Measurements from ENCODE around the gene PHC2. TPM values are rescaled to one million over a fixed set of nuclear protein-coding genes. Genes with fewer than 3 reads are reported as not detected.

The PHC2 gene
- total and polyA plus RNA-seq, 2 of the 13 experiments (the other 11 are each of a cell fraction or from before 2014, with no cell fraction given), result 52.5 to 84.9 TPM

- TF ChIP-seq, protein P1, sequence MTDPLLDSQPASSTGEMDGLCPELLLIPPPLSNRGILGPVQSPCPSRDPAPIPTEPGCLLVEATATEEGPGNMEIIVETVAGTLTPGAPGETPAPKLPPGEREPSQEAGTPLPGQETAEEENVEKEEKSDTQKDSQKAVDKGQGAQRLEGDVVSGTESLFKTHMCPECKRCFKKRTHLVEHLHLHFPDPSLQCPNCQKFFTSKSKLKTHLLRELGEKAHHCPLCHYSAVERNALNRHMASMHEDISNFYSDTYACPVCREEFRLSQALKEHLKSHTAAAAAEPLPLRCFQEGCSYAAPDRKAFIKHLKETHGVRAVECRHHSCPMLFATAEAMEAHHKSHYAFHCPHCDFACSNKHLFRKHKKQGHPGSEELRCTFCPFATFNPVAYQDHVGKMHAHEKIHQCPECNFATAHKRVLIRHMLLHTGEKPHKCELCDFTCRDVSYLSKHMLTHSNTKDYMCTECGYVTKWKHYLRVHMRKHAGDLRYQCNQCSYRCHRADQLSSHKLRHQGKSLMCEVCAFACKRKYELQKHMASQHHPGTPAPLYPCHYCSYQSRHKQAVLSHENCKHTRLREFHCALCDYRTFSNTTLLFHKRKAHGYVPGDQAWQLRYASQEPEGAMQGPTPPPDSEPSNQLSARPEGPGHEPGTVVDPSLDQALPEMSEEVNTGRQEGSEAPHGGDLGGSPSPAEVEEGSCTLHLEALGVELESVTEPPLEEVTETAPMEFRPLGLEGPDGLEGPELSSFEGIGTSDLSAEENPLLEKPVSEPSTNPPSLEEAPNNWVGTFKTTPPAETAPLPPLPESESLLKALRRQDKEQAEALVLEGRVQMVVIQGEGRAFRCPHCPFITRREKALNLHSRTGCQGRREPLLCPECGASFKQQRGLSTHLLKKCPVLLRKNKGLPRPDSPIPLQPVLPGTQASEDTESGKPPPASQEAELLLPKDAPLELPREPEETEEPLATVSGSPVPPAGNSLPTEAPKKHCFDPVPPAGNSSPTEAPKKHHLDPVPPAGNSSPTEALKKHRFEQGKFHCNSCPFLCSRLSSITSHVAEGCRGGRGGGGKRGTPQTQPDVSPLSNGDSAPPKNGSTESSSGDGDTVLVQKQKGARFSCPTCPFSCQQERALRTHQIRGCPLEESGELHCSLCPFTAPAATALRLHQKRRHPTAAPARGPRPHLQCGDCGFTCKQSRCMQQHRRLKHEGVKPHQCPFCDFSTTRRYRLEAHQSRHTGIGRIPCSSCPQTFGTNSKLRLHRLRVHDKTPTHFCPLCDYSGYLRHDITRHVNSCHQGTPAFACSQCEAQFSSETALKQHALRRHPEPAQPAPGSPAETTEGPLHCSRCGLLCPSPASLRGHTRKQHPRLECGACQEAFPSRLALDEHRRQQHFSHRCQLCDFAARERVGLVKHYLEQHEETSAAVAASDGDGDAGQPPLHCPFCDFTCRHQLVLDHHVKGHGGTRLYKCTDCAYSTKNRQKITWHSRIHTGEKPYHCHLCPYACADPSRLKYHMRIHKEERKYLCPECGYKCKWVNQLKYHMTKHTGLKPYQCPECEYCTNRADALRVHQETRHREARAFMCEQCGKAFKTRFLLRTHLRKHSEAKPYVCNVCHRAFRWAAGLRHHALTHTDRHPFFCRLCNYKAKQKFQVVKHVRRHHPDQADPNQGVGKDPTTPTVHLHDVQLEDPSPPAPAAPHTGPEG (CRISPR knock-in tag; IDR thresholded peaks at IDR 0.05), result no peak
- TF ChIP-seq ZFP82 (CRISPR knock-in tag; IDR thresholded peaks at IDR 0.05; ENCODE audit: borderline replicate concordance) (no peak), ZC3H4 (CRISPR knock-in tag; IDR thresholded peaks at IDR 0.05; ENCODE audit: borderline replicate concordance) (no peak), ARID2 (CRISPR knock-in tag; IDR thresholded peaks at IDR 0.05; ENCODE audit: borderline replicate concordance) (no peak), ZFP62 (CRISPR knock-in tag; IDR thresholded peaks at IDR 0.05) (no peak), ZNF652 (CRISPR knock-in tag; IDR thresholded peaks at IDR 0.05; ENCODE audit: borderline replicate concordance, low read depth) (no peak), ZNF577 (CRISPR knock-in tag; IDR thresholded peaks at IDR 0.05; ENCODE audit: borderline replicate concordance, low read depth) (no peak)
Measured at GRCh38 chr1:33393991-33394390, 36.9 kb downstream of the PHC2 start (continued).

DNA sequence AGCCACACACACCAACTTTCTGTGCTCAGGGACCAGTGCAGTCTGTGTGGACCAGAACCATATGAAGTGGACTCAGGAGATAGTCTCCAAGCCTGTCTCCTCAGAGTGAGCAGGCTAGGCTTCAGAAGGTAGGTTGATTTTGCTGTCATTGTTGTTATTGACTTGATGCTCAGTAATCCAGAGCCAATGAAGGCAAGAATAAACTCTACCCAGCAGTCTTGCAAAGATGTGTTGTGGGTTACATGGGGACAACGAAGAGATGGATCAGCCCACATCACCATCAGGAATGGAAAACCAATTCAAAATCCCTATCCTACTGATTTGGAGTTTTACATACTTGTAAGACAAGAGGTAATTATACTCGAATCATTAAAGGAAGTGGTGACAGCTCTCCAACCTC is 37.4 kb downstream of the PHC2 start:
- peaks cover 5% of the 10 kb centered on the region; the same call in 1 of the 2 replicates for H3K4me1 ChIP-seq (ENCODE audit: insufficient read depth, low read length)
- ChIA-PET CTCF (ENCODE audit: low intra/inter-chr PET ratio, low total read pairs) (no interaction called here), POLR2A (no interaction called here)
- no peak overlapping the region for H3K4me2 ChIP-seq (ENCODE audit: low read depth, low read length)
- in situ Hi-C loops (cut with HindIII; ENCODE audit: extremely low pct_ligation_motif_present, low pct_unique_long_range_greater_than_20kb) (no loop called here), intact Hi-C loops (cut with micrococcal nuclease; ENCODE audit: unreplicated experiment) (no loop called here)
- no peak overlapping the region for H2AFZ ChIP-seq (ENCODE audit: low read length)
- H3K4me3 ChIP-seq (replicated peaks in 1 of 3; ENCODE audit: insufficient read depth in 1 of 3, low read depth in 2 of 3, low read length in 3 of 3), result no peak overlapping the region
- H4K20me1 ChIP-seq (ENCODE audit: insufficient read depth, low read length), result no peaks in the 10 kb centered on the region
- H3K27me3 ChIP-seq (ENCODE audit: control insufficient read depth in 1 of 2, insufficient read depth in 2 of 2, low read length in 2 of 2), result peaks cover 0 to 3% of the 10 kb centered on the region in 2 experiments; a peak in 3 of 5 replicates
- 7% methylated on average over 2 of the region's 2 CpGs for WGBS (ENCODE audit: low lambda C conversion rate)
- H3K36me3 ChIP-seq (replicated peaks in 1 of 2; ENCODE audit: control insufficient read depth in 1 of 2, insufficient read depth in 2 of 2, low read length in 2 of 2), result no peaks in the 10 kb centered on the region
- H3K9me3 ChIP-seq (ENCODE audit: low read length), result no peaks in the 10 kb centered on the region
- ATAC-seq (no peak), FAIRE-seq (no peak), DNase-seq (ENCODE audit: low spot score) (no peak)
- H3K9ac ChIP-seq (ENCODE audit: insufficient read depth, low read depth, low read length), result no peak overlapping the region
- H3K27ac ChIP-seq (ENCODE audit: extremely low read length, insufficient read depth, low read length), result no peak overlapping the region
- no peaks in the 10 kb centered on the region for H3K79me2 ChIP-seq (ENCODE audit: insufficient read depth, low read length)
- BruUV-seq (replicated peaks), result no TSS peak
- TF ChIP-seq SIN3A (IDR thresholded peaks at IDR 0.05; ENCODE audit: borderline replicate concordance, low read depth, low read length) (no peak), ZNF225 (CRISPR knock-in tag; IDR thresholded peaks at IDR 0.05) (no peak), AKAP8 (CRISPR knock-in tag; IDR thresholded peaks at IDR 0.05) (no peak), TAF1 (CRISPR knock-in tag; IDR thresholded peaks at IDR 0.05) (no peak), CEBPZ (IDR thresholded peaks at IDR 0.05; ENCODE audit: low read length) (no peak), ZNF101 (CRISPR knock-in tag; IDR thresholded peaks at IDR 0.05; ENCODE audit: borderline replicate concordance, low read depth) (no peak)
- TF ChIP-seq, protein P2, sequence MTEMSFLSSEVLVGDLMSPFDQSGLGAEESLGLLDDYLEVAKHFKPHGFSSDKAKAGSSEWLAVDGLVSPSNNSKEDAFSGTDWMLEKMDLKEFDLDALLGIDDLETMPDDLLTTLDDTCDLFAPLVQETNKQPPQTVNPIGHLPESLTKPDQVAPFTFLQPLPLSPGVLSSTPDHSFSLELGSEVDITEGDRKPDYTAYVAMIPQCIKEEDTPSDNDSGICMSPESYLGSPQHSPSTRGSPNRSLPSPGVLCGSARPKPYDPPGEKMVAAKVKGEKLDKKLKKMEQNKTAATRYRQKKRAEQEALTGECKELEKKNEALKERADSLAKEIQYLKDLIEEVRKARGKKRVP (CRISPR knock-in tag; IDR thresholded peaks at IDR 0.05), result no peak

Measured in HepG2 (cell line).